Astrocyte of the spinal cord (primary cell): ENCODE results near the gene APBA2.

Experiments used
- DNase-seq: peaks from one replicate; pipeline ENCODE4 v3.0.0; 2011; ENCODE audit warnings: low read depth, low spot score
- H3K4me3 ChIP-seq: 2 replicates; pipeline ENCODE4 v1.5.1; 2011; ENCODE audit warnings: low read depth, mild to moderate bottlenecking, low read length, moderate library complexity
- CTCF ChIP-seq: IDR thresholded peaks from 2 replicates; pipeline ENCODE4 v1.5.1; 2012; ENCODE audit warnings: low read depth, mild to moderate bottlenecking, low read length, inconsistent platforms
- in situ Hi-C: cut with HindIII; loops from 2 replicates; pipeline ENCODE4 v1.10.0; 2017; ENCODE audit warnings: low sequenced_read_pairs

The APBA2 gene

GRCh38 chr15:29092376-29093064 is 206.7 kb downstream of the APBA2 start:
- no peak overlapping the region for H3K4me3 ChIP-seq
- TF ChIP-seq CTCF = no peak
- no peak for DNase-seq
- in situ Hi-C loops = no loop called here

- no peak for TF ChIP-seq CTCF
- in situ Hi-C loops = no loop called here
- no peak for DNase-seq
- H3K4me3 ChIP-seq = no peak overlapping the region
Observed at GRCh38 chr15:29093065-29093435, 207.3 kb downstream of the APBA2 start.

GRCh38 chr15:29093696-29094343 is 208.0 kb downstream of the APBA2 start:
- TF ChIP-seq CTCF = no peak
- DNase-seq = no peak
- no peak overlapping the region for H3K4me3 ChIP-seq
- in situ Hi-C loops = no loop called here

GRCh38 chr15:29094711-29095110 is 208.9 kb downstream of the APBA2 start:
- in situ Hi-C loops = no loop called here
- no peak for DNase-seq
- H3K4me3 ChIP-seq = no peak overlapping the region
- no peak for TF ChIP-seq CTCF

- no peak overlapping the region for H3K4me3 ChIP-seq
- in situ Hi-C loops = no loop called here
- DNase-seq = no peak
- no peak for TF ChIP-seq CTCF
Observed at GRCh38 chr15:29095746-29096145, 210.0 kb downstream of the APBA2 start.

GRCh38 chr15:29097168-29097567 is 211.4 kb downstream of the APBA2 start:
- in situ Hi-C loops = no loop called here
- no peak for TF ChIP-seq CTCF
- DNase-seq = no peak
- no peak overlapping the region for H3K4me3 ChIP-seq
